Pancreas (tissue), 10 donors: ENCODE data around the gene COX4I1. TPM values are rescaled to one million over a fixed set of nuclear protein-coding genes. Genes with fewer than 3 reads are reported as not detected.
A peak's percentile ranks its signal among the peaks of the same experiment; 100 is the strongest.

Experiments
- ATAC-seq, 4 donors: fragments of 200-7000 bp; cut with Tn5 transposase; one replicate each; pipeline versions ENCODE4 v1.8.0 to v1.9.1; 2020; ENCODE audit warnings: mild to moderate bottlenecking in 4 of 4, moderate library complexity in 4 of 4
- DNase-seq, 6 donors: peaks; one replicate each; pipeline ENCODE4 v3.0.0-alpha.2; 2020
- FAIRE-seq: peaks from 2 replicates; lab custom pipeline; 2012; peaks lifted over from hg19 to GRCh38; lab: Jason Lieb, UNC
- H3K27ac ChIP-seq, 4 donors: fragments of 200-600 bp; sonication (generic); 1 replicate in 3 of 4; 2 replicates in 1 of 4; pipeline versions ENCODE4 v1.5.0 to v1.8.0; 2020
- H3K27me3 ChIP-seq, 4 donors: fragments of 200-600 bp; one replicate each; pipeline ENCODE4 v1.8.0; 2021
- H3K36me3 ChIP-seq, 3 donors: fragments of 200-600 bp; sonication (generic) in 1 of 3; one replicate each; pipeline versions ENCODE4 v1.5.0 to v1.8.0; 2020 to 2021
- H3K4me1 ChIP-seq, 3 donors: fragments of 200-600 bp; one replicate each; pipeline ENCODE4 v1.8.0; 2021
- H3K4me3 ChIP-seq, 4 donors: fragments of 200-600 bp; sonication (generic) in 2 of 4; one replicate each; pipeline versions ENCODE4 v1.5.0 to v1.8.0; 2020 to 2021
- H3K9me3 ChIP-seq, 4 donors: fragments of 200-600 bp; one replicate each; pipeline ENCODE4 v1.8.0; 2021
- WGBS, 2 donors: extraction: QIAGEN DNeasy Blood & Tissue Kit; methylation state at CpG; one replicate each; pipeline ENCODE4 v1.1.7; 2013; 5-methylcytosine and 5-hydroxymethylcytosine counted together
- intact Hi-C, 3 donors: fragments of 100-400 bp; cut with DNase I; formaldehyde crosslinking; loops; one replicate each; pipeline versions ENCODE4 v1.11.1 to v1.14.2; 2022
- polyA plus RNA-seq, 2 donors: library from polyadenylated mRNA; stranded (reverse); fragments of 200-250 nt; gene quantifications; one replicate each; pipeline ENCODE4 v1.2.3, GENCODE V29; 2013
- total RNA-seq, 6 donors: library from RNA; stranded (reverse); fragmentation: NEBNext Ultra II Directional in 4 of 6; extraction: Animal tissue kit (Norgen Biotek cat#: 25700) in 4 of 6; gene quantifications; one replicate each; pipeline versions ENCODE4 v1.2.1 to v1.2.4, GENCODE V29; 2021 to 2023
- TF ChIP-seq, protein P1 (sequence below), 4 donors: fragments of 200-600 bp; sonication (generic) in 3 of 4; IDR thresholded peaks; one replicate each; pipeline versions ENCODE4 v1.5.0 to v1.8.0; 2021; ENCODE audit warnings: antibody characterized with exemption in 4 of 4
- donor health status: healthy with polysubstance abuse.
- donor health status: DM: no; HTN: no; CAD: no; lungs with moderate emphysema.
- donor health status: DM: no; HTN: no; CAD: no.
- donor health status: control.
- donor health status: control.
- donor health status: Bipolar disorder and iron deficiency.
- donor health status: DM: yes; HTN: yes; CAD: no.
- donor health status: DM: no; HTN: no; CAD: no.
- donor health status: DM: no; HTN: no; CAD: no.
- donor health status: DM: yes; HTN: yes; CAD: no.

Gene COX4I1
- total and polyA plus RNA-seq, 8 donors, result 198 to 510 (median 260) TPM

- no peak overlapping the region for H3K27ac ChIP-seq
- TF ChIP-seq, protein P1, sequence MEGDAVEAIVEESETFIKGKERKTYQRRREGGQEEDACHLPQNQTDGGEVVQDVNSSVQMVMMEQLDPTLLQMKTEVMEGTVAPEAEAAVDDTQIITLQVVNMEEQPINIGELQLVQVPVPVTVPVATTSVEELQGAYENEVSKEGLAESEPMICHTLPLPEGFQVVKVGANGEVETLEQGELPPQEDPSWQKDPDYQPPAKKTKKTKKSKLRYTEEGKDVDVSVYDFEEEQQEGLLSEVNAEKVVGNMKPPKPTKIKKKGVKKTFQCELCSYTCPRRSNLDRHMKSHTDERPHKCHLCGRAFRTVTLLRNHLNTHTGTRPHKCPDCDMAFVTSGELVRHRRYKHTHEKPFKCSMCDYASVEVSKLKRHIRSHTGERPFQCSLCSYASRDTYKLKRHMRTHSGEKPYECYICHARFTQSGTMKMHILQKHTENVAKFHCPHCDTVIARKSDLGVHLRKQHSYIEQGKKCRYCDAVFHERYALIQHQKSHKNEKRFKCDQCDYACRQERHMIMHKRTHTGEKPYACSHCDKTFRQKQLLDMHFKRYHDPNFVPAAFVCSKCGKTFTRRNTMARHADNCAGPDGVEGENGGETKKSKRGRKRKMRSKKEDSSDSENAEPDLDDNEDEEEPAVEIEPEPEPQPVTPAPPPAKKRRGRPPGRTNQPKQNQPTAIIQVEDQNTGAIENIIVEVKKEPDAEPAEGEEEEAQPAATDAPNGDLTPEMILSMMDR (IDR thresholded peaks at IDR 0.05), result no peak
- H3K4me1 ChIP-seq, result no peaks in the 10 kb centered on the region
- DNase-seq (peak in 3 of 6 donors; percentile 40 to 67 (median 60)), FAIRE-seq (no peak), ATAC-seq (peak in 3 of 4 donors; percentile 31 to 51 (median 33))
- no peaks in the 10 kb centered on the region for H3K9me3 ChIP-seq
- no peak overlapping the region for H3K4me3 ChIP-seq
- H3K27me3 ChIP-seq, result peaks cover 0 to 4% (median 0%) of the 10 kb centered on the region in 4 donors
- WGBS, 2 donors, result 25 to 41% methylated on average over 6 of the region's 6 CpGs
- intact Hi-C loops, result loop anchor here (5.0 to 10.0 kb wide), 3 partner anchors 165 to 698 kb away; no protein-coding TSS in a partner anchor
- H3K36me3 ChIP-seq, result no peaks in the 10 kb centered on the region
Measured at GRCh38 chr16:85819771-85820170, 20.3 kb downstream of the COX4I1 start.

DNA sequence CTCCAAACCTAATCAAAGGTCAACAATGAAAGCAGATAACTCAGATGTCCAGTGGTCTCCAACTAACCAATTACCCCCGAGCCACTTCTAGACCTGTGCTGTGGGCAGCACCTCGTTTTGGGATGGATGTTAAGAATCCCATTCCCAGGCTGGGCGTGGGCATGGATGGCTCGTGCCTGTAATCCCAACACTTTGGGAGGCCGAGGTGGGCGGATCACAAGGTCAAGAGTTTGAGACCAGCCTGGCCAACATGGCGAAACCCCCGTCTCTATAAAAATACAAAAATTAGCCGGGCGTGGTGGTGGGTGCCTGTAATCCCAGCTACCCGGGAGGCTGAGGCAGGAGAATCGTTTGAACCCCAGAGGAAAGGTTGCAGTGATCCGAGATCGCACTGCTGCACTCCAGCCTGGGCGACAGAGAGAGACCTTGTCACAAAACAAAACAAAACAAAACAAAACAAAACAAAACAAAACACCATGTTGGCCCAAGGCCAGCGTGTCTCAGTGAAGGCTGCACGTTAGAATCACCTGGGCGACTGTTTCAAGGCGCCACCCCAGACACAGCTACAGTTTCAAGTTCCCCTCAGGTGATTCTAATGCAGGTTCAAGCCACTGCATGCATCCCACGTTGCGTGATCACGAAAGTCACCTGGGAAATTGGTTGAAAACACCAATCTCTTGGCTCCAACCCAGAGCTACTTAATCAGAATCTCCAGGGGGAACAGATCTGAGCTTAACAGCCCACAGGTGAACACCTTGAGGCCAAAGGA lies 21.3 kb downstream of the COX4I1 start:
- TF ChIP-seq, protein P1 (IDR thresholded peaks at IDR 0.05), result no peak
- intact Hi-C loops, result loop anchor here (5.0 to 10.0 kb wide), 3 partner anchors 164 to 697 kb away; no protein-coding TSS in a partner anchor
- Histone ChIP-seq H3K9me3 (no peaks in the 10 kb centered on the region), H3K27ac (no peak overlapping the region), H3K27me3 (peaks cover 0 to 4% (median 0%) of the 10 kb centered on the region in 4 donors), H3K36me3 (no peaks in the 10 kb centered on the region), H3K4me3 (no peak overlapping the region), H3K4me1 (no peaks in the 10 kb centered on the region)
- ATAC-seq (peak in 2 of 4 donors; percentile 11 to 15), FAIRE-seq (no peak), DNase-seq (no peak)
- WGBS, 2 donors, result 47 to 54% methylated on average over 22 of the region's 22 CpGs

GRCh38 chr16:85821390-85822135 lies 22.1 kb downstream of the COX4I1 start:
- DNase-seq (peak; percentile 71 to 93 (median 84)), ATAC-seq (peak; percentile 86 to 97 (median 96)), FAIRE-seq (no peak)
- Histone ChIP-seq H3K9me3 (no peaks in the 10 kb centered on the region), H3K4me3 (no peak overlapping the region), H3K36me3 (no peaks in the 10 kb centered on the region), H3K27me3 (peaks cover 0 to 4% (median 0%) of the 10 kb centered on the region in 4 donors), H3K4me1 (no peaks in the 10 kb centered on the region), H3K27ac (no peak overlapping the region)
- WGBS, 2 donors, result 9% methylated on average over 27 of the region's 27 CpGs
- TF ChIP-seq, protein P1 (IDR thresholded peaks at IDR 0.05), result peak; percentile 94 to 96 (median 94)
- intact Hi-C loops, result loop anchor here (2.0 to 10.0 kb wide), 4 partner anchors 163 to 696 kb away; no protein-coding TSS in a partner anchor

- 92 to 96% methylated on average over 12 of the region's 12 CpGs for WGBS, 2 donors
- Histone ChIP-seq H3K36me3 (no peaks in the 10 kb centered on the region), H3K4me3 (no peak overlapping the region), H3K27ac (no peak overlapping the region), H3K27me3 (peaks cover 0 to 4% (median 0%) of the 10 kb centered on the region in 4 donors), H3K4me1 (no peaks in the 10 kb centered on the region), H3K9me3 (no peaks in the 10 kb centered on the region)
- ATAC-seq (no peak), DNase-seq (peak in 1 of 6 donors; percentile 39), FAIRE-seq (no peak)
- intact Hi-C loops, result loop anchor here (2.0 to 10.0 kb wide), 4 partner anchors 163 to 695 kb away; no protein-coding TSS in a partner anchor
- TF ChIP-seq, protein P1 (IDR thresholded peaks at IDR 0.05), result no peak
Measured at GRCh38 chr16:85822145-85822544, 22.6 kb downstream of the COX4I1 start.
